ENCODE measurements around the gene UQCR10.

- TF ChIP-seq CTCF (IDR thresholded peaks at IDR 0.05) (no peak), POLR2A (IDR thresholded peaks at IDR 0.05) (no peak), EP300 (IDR thresholded peaks at IDR 0.05) (no peak)
Observed at GRCh38 chr22:29804985-29805384, 37.8 kb downstream of the UQCR10 start.

Data from gastroesophageal sphincter (tissue), 3 donors.